WTC11 (cell line): ENCODE data around the gene CRABP2. TPM values are rescaled to one million over a fixed set of nuclear protein-coding genes. Genes with fewer than 3 reads are reported as not detected.

ENCODE experiments used
- ATAC-seq: fragments of 200-7000 bp; cut with Tn5 transposase; 2 replicates; pipeline ENCODE4 v1.10.0; 2021; ENCODE audit warnings: mild to moderate bottlenecking, moderate library complexity
- CTCF ChIA-PET: fragments of 300-600 bp; sonication (Branson Sonifier 250); formaldehyde crosslinking; loops from one replicate; lab custom pipeline; 2021; ENCODE audit warnings: antibody characterized with exemption; lab: Charles Lee
- POLR2A ChIA-PET: fragments of 350-600 bp; sonication (Branson Sonifier 250); formaldehyde crosslinking; loops from one replicate; lab custom pipeline; 2021; ENCODE audit warnings: antibody characterized with exemption; lab: Charles Lee
- DNase-seq: peaks from one replicate; pipeline ENCODE4 v3.0.0; 2021; ENCODE audit warnings: low spot score
- H3K27ac Mint-ChIP-seq: 2 replicates; pipeline ENCODE4 v1.8.0; 2021; ENCODE audit warnings: mixed read lengths
- H3K27me3 Mint-ChIP-seq: 2 replicates; pipeline ENCODE4 v1.8.0; 2021; ENCODE audit warnings: low read depth, mild to moderate bottlenecking, moderate library complexity, mixed read lengths
- H3K36me3 Mint-ChIP-seq: 2 replicates; pipeline ENCODE4 v1.8.0; 2021; ENCODE audit warnings: mixed read lengths
- H3K4me1 Mint-ChIP-seq: 2 replicates; pipeline ENCODE4 v1.8.0; 2022; ENCODE audit warnings: mixed read lengths
- H3K4me3 Mint-ChIP-seq: 2 replicates; pipeline ENCODE4 v1.8.0; 2021; ENCODE audit warnings: mild to moderate bottlenecking, moderate library complexity, mixed read lengths
- H3K9me3 Mint-ChIP-seq: 2 replicates; pipeline ENCODE4 v1.8.0; 2021; ENCODE audit warnings: mixed read lengths
- AFF4 ChIP-seq: sonication (generic); formaldehyde crosslinking; IDR thresholded peaks from 2 replicates; pipeline ENCODE4 v1.8.1; 2023; ENCODE audit warnings: mild to moderate bottlenecking, missing genetic modification reagents, borderline replicate concordance
- ATF2 ChIP-seq: sonication (generic); formaldehyde crosslinking; IDR thresholded peaks from 2 replicates; pipeline ENCODE4 v1.8.1; 2022; ENCODE audit warnings: low read depth, missing genetic modification reagents, borderline replicate concordance
- FOXK1 ChIP-seq: sonication (generic); formaldehyde crosslinking; IDR thresholded peaks from 2 replicates; pipeline ENCODE4 v1.8.0; 2022; ENCODE audit warnings: mild to moderate bottlenecking, moderate library complexity, missing genetic modification reagents
- FOXP4 ChIP-seq: sonication (generic); formaldehyde crosslinking; IDR thresholded peaks from 2 replicates; pipeline ENCODE4 v1.8.0; 2022; ENCODE audit warnings: mild to moderate bottlenecking, missing genetic modification reagents
- GRHL2 ChIP-seq: fragments of 250-450 bp; sonication (Bioruptor Pico); IDR thresholded peaks from 2 replicates; pipeline ENCODE4 v1.8.0; 2022; ENCODE audit warnings: mild to moderate bottlenecking, moderate library complexity; ENCODE audit not compliant: insufficient replicate concordance, severe bottlenecking
- GTF2I ChIP-seq: fragments of 250-450 bp; sonication (Bioruptor Pico); conservative IDR thresholded peaks from 2 replicates; pipeline ENCODE4 v1.4.0; 2021; ENCODE audit warnings: mild to moderate bottlenecking
- HMGA2 ChIP-seq: fragments of 250-450 bp; sonication (Bioruptor Pico); IDR thresholded peaks from 2 replicates; pipeline ENCODE4 v1.4.0; 2021; ENCODE audit warnings: mild to moderate bottlenecking, moderate library complexity
- NFE2L1 ChIP-seq: sonication (generic); formaldehyde crosslinking; IDR thresholded peaks from 2 replicates; pipeline ENCODE4 v1.8.1; 2023; ENCODE audit warnings: missing genetic modification reagents
- NFYB ChIP-seq: sonication (generic); formaldehyde crosslinking; conservative IDR thresholded peaks from 2 replicates; pipeline ENCODE4 v1.8.0; 2022; ENCODE audit warnings: low read depth, missing genetic modification reagents
- PRDM15 ChIP-seq: sonication (generic); formaldehyde crosslinking; IDR thresholded peaks from 2 replicates; pipeline ENCODE4 v1.8.0; 2022; ENCODE audit warnings: missing genetic modification reagents
- TEAD4 ChIP-seq: sonication (generic); formaldehyde crosslinking; IDR thresholded peaks from 2 replicates; pipeline ENCODE4 v1.8.0; 2022; ENCODE audit warnings: mild to moderate bottlenecking, missing genetic modification reagents
- USF1 ChIP-seq: sonication (generic); formaldehyde crosslinking; IDR thresholded peaks from 2 replicates; pipeline ENCODE4 v1.8.0; 2022; ENCODE audit warnings: mild to moderate bottlenecking, missing genetic modification reagents
- USF2 ChIP-seq: sonication (generic); formaldehyde crosslinking; IDR thresholded peaks from 2 replicates; pipeline ENCODE4 v1.8.1; 2023; ENCODE audit warnings: mild to moderate bottlenecking, missing genetic modification reagents, moderate library complexity
- ZNF138 ChIP-seq: sonication (generic); formaldehyde crosslinking; conservative IDR thresholded peaks from 2 replicates; pipeline ENCODE4 v1.8.1; 2022; ENCODE audit warnings: mild to moderate bottlenecking, moderate library complexity, missing genetic modification reagents
- total RNA-seq: library from RNA; stranded (reverse); gene quantifications from 3 replicates; pipeline ENCODE4 v1.2.3, GENCODE V29; 2021

The CRABP2 gene
- total RNA-seq, 1 experiment from 2014 or later: 135 TPM

GRCh38 chr1:156746728-156747631, 41.6 kb upstream of the CRABP2 start (continued):
- no peak for TF ChIP-seq AFF4

- no peak for ATAC-seq
- CTCF ChIA-PET: interaction anchor here (0.5 to 4.8 kb wide), 8 partner anchors 11 to 119 kb away, joined by 3 to 27 read pairs (median 4); partner anchors contain the start of genes NTRK1 and PRCC
- peak overlapping the region; percentile 72 for H3K27ac Mint-ChIP-seq
- no peaks in the 10 kb centered on the region for H3K9me3 Mint-ChIP-seq
- TF ChIP-seq USF1 (peak; percentile 77), PRDM15 (CRISPR knock-in tag) (no peak), NFE2L1 (CRISPR knock-in tag) (no peak), FOXP4 (CRISPR knock-in tag) (no peak), ZNF138 (CRISPR knock-in tag) (no peak), NFYB (no peak), ATF2 (no peak), FOXK1 (CRISPR knock-in tag) (no peak), TEAD4 (CRISPR knock-in tag) (no peak), HMGA2 (CRISPR knock-in tag) (no peak), GTF2I (CRISPR knock-in tag) (no peak), USF2 (CRISPR knock-in tag) (peak; percentile 80), GRHL2 (CRISPR knock-in tag) (no peak)
- TF ChIP-seq, all 79 proteins: peak for 2
- Mint-ChIP-seq H3K27me3 (no peaks in the 10 kb centered on the region; the same call in 1 of the 2 replicates), H3K4me1 (peaks cover 60% of the 10 kb centered on the region), H3K4me3 (peak overlapping the region; percentile 94), H3K36me3 (peaks cover 25% of the 10 kb centered on the region)
- DNase-seq: no peak
- POLR2A ChIA-PET: interaction anchor here (1.7 kb wide), 1 partner anchor 21 kb away, joined by 4 read pairs; the partner anchor contains the start of gene PRCC
Observed at GRCh38 chr1:156746406-156746727, 41.0 kb upstream of the CRABP2 start.
